ENCODE results near the gene GDPD4.
"Not testable (repeated sequence)": the region's sequence is repeated elsewhere in the genome, so short reads cannot be mapped to it uniquely, and the experiment has no call there.

Gene GDPD4, protein sequence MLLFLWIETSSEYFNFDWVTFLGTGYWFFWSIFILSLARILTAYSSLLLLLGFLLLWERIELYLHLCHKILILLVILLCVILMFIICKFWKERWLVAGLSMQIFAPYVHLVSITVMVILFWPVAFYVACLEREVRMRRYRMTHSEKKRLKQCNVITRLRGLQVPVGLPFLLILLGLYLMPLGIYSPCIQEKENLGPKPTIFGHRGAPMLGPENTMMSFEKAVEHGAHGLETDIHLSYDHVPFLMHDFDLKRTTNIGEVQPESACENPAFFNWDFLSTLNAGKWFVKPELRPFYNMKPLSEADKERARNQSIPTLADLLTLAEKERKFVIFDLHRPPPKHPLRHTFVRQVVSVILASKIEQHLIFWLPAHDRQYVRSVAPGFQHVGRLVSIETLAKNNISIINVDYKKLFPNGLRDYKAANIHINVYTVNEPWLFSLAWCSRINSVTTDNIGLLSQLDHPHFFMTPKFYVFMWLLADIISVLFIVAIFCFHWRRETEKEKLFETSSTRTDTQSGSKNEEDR

DNA sequence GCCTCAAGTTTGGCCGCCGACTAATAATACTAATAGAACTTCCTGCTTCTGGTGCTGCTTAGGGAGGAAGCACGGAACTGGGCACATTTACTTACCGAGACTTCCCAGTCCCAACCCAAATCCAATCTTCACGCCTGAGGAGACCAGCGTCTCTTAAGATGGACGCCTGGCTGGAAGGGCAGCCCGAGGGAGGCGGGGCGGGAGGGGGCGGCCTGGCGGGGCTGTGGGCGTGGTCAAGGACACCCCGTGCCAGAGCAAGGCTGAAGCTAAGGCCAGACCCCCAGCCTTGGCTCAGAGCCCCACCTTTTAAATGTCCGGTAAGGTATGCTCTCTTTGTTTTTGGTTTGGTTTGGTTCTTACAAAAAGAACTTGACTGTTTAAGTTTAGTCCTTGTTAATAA is at the start of gene GDPD4:
GDPD4 (minus strand) TSS at position 177 of the 400 bp plus-strand sequence. CDS start 16,549 bp downstream, outside the sequence.
- no peak for DNase-seq

DNA sequence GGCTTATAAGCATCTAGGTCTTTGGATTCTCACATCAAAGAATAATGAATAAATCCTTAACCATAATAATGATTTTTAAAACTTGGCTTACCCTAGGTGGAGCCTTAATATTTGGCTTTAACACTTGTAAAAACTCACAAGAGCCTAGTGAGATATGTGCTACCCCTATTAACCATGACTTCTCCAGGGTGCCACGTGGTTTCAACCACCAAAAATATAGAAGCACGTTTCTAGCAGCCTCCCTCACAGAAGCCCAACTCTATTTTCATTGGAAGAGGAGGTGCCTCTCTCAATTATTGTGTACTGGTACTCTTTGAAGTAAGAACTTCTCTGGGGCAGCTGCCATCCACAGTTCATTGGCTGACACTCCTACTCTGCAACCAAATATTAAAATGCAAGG is 46.5 kb upstream of the GDPD4 start:
- no peak for DNase-seq

DNA sequence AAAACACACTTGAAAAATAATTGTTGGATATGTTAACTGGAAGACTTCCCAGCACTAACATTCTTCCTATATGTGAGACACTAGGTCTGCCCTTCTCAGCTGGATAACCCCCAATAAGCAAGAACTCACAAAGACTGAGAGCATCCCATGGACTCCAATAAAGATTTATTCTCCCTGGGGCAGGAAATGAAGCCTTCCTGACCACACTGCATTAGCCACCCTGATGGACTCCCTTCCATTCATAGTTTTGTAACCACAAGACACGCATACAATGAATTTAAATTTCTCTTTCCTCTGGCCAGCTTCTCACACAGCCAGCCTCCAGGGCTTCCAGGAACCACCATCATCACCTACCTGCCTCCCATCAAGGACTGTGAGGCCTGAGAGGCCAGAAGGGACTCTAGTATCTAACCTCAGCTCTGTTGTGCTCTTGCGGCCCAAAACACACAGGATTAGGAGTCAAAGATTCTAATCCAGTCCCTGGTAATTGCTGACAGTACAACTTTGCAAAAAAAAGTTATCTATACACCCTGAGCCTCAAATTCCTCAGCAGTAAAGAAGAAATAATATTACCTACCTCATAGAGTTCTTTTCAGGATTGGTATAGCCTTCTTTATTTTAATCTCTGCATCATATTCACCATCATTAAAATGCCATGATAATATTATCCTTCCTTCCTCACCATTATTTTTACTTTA is 45.6 kb upstream of the GDPD4 start:
- no peak for DNase-seq

DNA sequence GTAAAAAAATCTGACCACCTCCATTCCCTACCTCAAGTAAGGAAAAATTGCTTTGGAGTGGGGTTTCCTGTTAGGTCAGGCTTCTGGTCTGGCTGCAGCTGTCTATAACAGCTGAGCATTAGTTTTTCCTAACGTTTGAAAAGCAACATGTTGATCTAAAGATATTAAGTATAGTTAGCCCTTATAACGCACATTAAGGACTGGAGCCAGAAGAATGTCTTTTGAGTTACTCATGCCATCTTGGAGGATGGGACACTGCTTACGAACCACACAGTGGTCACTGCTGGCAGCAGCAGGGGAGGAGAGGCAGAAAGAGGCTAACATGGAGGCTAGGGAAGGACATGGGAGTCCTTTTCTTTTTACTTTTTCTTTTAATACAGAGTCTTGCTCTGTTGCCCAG is 44.1 kb upstream of the GDPD4 start:
- no peak for DNase-seq

DNA sequence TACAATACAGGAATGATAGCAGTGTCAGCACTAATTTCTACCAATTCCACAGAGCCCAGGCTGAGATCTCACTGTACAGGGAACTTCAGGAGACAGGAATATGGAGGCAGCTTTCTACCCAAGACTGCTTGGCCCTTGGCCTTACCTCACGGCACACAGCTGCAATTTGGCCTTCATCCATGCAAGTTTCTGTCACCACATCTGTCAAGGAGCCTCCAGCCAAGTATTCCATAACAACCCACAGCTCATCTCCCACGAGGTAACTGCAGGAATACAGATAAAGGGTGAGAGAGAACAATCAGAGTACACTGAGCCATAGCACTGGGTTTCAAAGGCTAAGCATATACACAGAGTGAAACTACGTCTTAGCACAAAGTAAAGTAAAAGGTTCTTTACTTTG is 39.0 kb upstream of the GDPD4 start:
- DNase-seq = no peak

DNA sequence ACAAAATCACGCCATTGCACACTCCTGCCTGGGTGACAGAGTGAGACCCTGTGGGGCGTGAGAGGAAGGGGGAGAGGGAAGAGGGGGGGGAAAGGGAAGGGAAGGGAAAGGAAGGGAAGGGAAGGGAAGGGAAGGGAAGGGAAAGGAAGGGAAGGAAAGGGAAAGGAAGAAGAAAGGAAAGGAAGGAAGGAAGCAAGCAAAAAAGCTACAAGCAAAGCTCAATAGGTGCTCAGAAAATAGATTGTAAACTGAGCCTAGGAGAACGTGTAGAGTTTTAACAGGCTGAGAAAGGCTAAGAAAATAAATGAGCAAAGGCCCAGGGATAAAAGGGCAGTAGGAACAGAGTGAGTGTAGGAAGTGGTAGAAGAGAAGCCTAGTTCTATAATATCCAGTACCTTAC is 30.8 kb upstream of the GDPD4 start:
- DNase-seq = no peak

DNA sequence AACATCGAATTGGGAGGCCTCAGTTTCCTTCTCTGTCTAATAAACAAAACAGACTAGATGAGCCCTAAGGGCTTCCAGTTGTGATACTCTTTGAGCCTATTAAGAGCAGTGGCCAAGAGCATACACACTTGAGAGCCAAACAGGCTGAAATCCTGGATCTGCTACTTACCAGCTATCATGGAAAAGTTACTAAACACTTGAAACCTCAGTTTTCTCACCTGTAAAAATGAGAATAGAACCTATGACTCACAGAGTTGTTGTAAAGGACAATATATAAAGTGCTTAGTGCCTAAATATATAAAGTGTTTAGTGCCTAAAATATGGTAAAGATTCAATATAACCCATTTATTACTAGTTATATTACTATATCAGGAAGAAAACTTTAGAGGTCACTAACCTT is 23.7 kb upstream of the GDPD4 start:
- no peak for DNase-seq

DNA sequence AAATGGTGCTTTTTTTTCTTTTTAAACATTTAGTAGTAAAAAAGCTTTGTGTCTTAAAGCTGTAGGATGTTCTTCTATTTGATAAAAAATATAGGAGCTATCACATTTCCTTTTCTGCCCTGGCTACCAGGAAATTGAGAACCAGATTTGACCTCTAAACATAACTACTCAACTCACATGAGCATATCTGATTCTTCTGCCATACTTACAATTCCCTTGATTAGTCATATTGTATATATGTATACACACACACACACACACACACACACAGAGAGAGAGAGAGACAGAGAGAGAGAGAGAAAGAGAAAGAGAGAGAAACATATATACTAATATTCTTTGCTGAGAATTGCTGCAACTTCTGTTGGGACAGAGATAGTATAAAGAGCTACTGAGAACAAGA is 23.0 kb upstream of the GDPD4 start:
- DNase-seq = no peak

DNA sequence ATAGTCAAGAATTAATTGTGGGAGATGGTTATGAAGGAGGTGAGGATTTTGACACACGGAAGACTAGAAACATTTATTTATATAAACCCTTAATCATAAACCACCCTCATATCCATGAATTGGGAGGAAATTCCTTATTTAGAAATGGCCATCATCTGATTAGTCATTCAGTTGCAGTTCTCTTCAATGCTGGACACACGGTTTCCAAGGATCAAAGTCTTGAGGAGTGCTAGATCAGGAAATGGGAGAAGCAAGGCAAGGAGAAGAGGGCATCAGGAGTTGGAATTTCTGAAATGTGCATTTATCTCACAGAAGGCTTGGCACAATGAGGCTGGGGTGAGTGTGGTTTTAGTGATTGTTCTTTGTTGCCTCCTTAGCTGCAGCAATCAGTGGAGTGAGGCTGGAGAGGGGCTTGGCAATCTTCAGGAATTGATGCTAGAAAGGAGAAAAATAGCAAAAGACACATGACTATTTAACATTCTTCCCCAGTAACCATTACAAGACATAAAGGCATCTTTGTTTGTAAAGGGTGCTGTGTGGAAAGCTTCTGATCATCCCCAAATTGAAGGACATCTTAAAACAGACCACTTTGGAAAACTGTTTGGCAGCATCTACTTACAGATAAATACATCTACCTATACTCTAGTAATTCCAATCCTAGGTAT is 21.6 kb upstream of the GDPD4 start:
- no peak for DNase-seq

DNA sequence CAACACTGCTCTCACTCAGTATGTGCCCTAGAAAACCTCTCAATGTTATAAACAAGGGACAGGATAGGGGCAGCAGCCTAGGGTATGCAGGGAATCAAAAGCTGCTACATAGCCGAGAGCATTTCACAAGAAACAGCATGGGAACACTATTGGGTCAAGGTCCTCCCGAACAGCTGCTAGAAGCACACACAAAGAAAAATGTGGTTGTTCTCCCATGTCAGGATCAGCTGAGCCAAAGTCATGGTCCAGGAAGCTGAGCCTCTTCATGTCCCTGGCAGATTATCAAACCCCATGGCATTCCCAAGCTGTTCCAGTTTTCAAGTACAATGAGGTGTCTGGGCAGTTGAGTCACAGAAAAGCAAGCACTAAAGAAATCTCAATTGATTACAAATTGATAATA is 21.0 kb upstream of the GDPD4 start:
- no peak for DNase-seq

DNA sequence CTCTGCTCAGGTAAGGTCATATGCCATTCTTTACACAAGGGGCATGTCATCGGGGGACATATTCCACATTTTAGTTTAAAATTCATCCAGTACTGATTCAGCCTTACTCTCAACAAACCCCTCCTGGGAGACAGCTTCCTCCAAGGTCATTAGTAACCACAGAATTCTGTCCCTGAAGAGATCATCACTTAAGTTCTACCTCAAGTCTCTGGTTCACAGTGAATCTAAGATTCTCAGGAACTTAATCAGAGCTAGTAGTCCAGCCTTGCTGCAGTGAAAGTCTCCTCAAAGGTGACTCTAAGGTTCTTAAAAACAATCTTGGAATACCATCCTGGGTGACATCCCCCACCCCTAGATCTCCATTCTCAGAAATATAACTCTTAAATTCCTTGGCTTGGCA is 18.9 kb upstream of the GDPD4 start:
- no peak for DNase-seq

DNA sequence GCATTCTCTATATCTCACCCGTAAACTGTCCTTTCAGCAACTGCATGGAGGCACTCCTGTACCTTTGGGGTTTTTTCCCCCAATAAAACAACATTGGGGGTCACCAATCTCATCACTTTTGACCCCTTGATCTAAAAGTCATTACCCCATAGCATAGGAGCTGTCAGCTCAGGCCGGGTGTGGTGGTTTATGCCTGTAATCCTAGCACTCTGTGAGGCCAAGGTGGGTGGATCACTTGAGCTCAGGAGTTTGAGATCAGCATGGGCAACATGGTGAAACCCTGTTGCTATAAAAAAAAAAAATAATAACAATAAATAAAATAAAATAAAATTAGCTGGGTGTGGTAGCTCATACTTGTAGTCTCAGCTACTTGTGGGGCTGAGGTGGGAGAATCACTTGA is 17.1 kb upstream of the GDPD4 start:
- DNase-seq = no peak

DNA sequence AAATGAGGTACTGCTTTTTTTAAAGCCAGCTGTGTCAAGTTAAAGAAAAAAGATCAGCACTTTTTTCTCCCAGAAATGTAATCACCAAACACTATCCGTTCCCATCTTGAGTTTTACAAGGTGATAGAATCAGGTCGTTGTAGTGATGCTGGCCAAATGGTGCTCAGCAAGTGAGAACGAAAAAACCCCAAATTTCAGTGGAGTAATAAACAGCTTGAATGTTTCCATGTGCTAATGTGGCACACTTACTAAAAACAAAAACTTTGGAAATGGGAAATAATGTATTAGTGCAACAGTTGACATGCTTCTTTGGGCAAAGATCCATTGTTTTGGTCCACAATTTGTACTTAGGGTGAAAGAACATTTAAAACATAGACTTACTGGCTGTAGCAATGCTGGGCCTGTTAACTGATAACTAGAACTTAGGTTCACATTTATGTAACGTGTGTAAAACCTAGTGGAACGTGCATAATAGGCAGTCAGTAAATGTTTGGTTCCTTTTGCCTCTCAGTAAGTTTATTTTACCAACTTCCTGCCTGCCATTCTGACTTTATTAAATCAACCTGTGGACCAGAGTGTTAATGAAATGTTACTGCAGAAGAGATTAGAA is 15.4 kb upstream of the GDPD4 start:
- no peak for DNase-seq

DNA sequence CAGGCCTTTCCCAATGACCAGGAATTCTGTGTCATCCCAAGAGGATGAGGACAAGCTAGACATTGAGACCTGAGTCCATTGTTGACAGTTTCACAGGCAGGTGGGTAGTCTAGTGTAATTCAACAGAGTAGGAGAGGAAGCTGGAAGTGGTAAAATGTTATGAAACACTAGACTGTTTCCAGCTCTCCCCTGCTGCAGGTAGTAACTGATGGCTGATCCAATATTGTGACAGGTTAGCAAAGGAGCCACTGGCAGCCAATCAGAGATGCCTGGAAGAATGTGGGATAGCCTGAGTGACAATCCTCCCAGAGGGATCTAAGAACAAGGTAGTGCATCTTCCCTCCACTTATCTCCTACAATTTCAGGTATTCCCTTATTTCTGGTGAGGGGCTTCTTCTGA is 10.6 kb upstream of the GDPD4 start:
- DNase-seq = no peak

DNA sequence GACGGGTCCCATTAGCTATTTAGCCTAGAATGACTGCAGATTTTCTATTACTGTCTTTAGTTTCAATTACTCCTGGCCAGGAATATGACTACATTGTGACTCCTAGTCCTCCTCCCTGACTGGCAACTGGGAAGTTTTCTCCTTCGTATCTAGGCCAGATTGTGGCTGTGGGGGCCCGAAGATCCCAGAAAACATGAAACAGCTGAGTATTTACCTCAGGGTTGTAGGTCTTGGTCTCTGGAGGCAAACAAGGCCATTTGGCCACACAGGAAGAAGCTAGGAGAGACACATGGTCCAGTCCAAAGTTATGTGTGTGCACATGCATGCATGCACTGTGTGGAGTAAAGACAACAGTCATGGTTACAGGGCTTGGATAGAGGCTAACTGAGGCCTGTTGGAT is 10.2 kb upstream of the GDPD4 start:
- DNase-seq = no peak

DNA sequence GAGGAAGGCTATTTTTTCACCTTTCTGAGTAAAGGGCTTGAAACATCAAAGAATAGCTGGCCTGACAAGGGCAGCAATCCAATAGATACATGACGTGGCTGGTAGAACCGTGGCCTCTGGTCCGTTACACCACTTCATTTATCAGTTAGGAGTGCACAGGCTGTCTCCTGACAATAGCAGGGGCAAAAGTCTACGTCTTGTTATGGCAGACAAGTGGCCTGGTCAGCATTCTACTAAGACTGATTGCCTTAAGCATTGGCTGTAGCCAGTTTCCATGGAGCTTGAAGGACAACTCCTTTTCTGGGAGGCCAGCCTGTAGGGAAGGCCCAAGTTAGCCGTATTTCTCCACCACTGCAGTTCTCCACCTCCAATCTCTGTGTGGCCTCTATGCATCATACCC is 9.2 kb upstream of the GDPD4 start:
- DNase-seq = no peak

DNA sequence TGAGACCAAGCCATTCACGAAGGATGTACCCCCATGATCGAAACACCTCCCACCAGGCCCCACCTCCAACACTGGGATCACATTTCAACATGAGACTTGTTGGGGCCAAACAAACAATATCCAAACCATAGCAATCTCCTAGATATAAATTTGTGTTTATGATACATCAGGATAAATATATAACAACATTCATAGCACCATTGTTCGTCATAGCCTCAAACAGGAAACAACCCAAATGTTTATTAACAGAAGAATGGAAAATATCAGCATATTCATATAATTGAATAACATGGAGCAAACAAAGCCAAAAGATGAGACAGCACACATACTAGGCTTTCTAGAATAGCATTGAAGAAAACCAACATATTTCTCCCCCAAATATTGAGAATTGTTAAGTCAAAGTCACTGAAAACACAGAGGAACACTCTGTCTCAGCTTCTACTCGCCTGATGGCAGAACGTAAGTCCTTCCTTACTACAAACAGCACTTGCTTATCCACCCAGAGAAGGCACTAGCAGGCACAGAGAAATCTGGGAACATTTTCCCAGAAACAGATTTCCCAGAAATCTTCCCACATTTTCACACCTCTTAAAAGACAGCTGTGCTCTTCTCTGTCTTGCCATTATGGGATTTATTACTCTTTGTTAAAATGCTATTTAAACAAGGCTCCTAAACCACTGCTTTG is 8.1 kb upstream of the GDPD4 start:
- no peak for DNase-seq

DNA sequence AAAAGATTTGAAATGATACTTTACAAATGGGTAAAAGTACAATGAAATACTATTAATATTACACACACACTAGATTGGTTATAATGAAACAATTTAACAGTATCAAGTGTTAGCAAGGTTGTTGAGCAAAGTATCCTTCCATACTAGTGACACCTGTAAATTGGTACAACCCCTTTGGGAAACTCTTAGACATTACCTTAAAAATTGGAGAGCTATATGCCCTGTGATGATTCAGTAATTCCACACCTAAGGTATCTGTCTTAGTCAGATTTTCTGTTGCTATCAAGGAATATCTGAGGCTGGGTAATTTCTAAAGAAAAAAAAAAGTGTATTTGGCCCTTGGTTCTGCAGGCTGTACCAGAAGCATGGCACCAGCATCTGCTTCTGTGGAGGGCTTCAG is 7.4 kb upstream of the GDPD4 start:
- DNase-seq = no peak

DNA sequence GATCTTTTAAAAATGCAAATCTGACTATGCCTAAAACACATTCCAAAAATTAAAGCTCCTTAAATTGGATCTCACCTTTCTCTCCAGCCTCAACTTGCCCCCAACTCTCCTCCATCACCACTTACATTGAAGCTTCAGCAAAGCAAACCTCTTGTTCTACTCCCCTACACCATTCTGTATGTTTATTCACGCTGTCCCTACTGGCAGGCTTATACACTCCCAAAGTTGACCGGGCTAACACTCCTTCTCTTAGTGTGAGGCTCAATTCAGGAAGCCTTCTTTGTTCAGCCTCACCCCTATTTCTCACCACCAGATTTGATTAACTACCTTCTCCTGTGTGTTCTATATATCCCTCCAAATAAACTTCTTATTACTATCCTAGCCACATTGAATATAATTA is 1.8 kb upstream of the GDPD4 start:
- no peak for DNase-seq

DNA sequence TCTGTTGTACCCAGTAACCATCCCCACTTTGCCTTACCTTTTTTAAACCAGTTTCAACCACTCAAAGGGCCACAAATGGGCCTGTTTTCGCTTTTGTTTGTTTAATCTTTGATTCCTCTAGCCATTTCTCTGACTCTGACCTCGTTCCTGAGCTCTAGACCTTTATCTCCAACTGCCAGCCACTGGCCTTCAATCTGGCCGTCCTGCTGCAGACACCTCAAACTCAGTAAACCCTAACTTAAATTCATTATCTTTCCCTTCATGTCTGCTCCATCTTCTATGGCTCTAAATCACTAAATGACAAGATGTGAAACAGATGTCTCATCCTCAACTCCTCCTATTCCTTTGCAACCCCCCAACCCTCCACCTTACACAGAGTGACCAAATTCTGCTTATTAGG is 1.3 kb upstream of the GDPD4 start:
- DNase-seq = no peak

DNA sequence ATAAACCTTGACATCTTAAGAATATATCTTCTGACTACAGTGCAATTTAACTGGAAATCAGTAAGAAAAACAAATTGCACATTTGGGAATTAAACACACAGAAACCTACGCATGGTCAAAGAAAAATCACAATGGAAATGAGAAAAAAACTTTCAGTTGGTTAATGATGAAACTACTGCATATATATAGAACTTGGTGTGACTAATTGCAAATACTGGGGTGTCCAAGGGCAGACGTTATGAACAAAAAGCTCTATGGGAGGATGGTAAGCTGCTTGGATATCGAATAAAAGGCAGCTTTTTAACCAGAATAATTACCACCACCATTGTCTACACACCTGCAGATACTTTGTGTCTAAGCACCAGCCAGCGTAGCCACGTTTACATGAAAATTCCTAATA is 791 bp downstream of the GDPD4 start:
- no peak for DNase-seq

DNA sequence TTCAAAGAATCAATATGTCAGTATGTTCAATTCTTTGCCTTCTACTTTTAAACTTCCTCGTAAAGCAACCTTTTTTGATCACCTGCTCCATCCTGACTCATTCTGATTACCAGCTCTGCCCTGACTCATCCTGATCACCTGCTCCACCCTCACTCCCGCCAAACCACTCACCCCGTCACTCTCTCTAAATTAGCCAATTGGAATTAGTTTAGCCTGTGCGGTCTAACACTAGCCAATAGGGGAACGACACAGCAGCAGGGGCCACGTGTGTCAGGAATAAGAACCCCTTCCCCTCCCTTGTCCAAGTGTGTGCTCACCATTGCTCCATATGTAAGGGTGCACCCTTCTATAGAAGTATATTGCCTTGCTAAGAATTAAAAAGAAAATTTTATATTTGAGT is 1.5 kb downstream of the GDPD4 start:
- not testable (repeated sequence) for DNase-seq

DNA sequence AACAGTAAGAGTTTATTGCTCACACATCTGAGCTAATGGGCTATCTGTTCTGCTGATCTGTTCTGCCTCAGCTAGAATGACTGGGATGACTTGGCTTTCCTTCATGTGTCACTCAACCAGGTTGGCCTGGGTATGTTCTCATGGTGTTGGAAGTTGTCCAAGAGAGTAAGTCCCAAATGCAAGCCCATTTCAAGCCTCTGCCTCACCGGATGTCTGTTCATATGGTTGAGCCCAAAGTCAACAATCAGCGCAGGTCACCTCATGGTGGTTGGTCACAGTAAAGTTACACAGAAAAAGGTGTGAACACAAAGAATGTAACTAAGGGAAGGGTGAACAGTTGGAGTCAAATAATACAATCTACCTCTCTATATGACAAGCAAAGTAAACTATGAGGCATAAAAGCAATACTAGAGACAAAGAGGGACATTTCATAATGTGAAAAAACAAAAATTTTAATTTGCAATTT is 1.9 kb downstream of the GDPD4 start:
- DNase-seq = no peak
